Coronary artery (tissue), 2 donors: ENCODE results near the gene ZNF503.

Experiments
- DNase-seq: peaks from one replicate; pipeline ENCODE4 v3.0.0-alpha.2; 2017; ENCODE audit warnings: low spot score
- H3K27ac ChIP-seq, 2 donors: fragments of 200-600 bp; sonication (generic); one replicate each; pipeline ENCODE4 v1.5.1; 2016 to 2019
- H3K4me3 ChIP-seq: fragments of 200-600 bp; sonication (generic); 2 replicates; pipeline ENCODE4 v1.5.1; 2016; ENCODE audit warnings: mild to moderate bottlenecking, moderate library complexity
- TF ChIP-seq, protein P1 (sequence below): fragments of 200-600 bp; sonication (generic); IDR thresholded peaks from one replicate; pipeline ENCODE4 v1.5.1; 2019; ENCODE audit warnings: antibody characterized with exemption

ZNF503 gene

DNA sequence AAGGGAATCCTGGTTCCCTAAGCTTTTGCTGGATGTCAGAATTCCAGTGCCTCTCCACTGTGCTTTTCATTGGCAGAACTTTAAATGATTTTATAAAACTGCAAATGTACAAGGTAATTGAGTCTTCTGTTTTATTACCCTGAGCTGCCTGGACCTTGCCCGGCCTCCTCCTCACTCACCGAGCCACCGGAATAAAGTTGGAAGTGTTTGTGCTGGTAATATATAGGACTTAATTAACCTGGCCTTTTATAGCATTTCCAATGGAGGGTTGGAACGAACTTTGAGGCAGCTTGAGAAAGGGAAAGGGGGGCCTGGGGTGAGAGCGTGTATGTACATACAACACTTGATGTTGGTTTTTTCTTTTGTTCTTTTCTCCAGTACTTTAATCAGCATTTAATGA is 43.4 kb downstream of the ZNF503 start:
- no peak overlapping the region for H3K27ac ChIP-seq
- no peak overlapping the region for H3K4me3 ChIP-seq
- no peak for DNase-seq
- TF ChIP-seq, protein P1, sequence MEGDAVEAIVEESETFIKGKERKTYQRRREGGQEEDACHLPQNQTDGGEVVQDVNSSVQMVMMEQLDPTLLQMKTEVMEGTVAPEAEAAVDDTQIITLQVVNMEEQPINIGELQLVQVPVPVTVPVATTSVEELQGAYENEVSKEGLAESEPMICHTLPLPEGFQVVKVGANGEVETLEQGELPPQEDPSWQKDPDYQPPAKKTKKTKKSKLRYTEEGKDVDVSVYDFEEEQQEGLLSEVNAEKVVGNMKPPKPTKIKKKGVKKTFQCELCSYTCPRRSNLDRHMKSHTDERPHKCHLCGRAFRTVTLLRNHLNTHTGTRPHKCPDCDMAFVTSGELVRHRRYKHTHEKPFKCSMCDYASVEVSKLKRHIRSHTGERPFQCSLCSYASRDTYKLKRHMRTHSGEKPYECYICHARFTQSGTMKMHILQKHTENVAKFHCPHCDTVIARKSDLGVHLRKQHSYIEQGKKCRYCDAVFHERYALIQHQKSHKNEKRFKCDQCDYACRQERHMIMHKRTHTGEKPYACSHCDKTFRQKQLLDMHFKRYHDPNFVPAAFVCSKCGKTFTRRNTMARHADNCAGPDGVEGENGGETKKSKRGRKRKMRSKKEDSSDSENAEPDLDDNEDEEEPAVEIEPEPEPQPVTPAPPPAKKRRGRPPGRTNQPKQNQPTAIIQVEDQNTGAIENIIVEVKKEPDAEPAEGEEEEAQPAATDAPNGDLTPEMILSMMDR = no peak

- no peak overlapping the region for H3K27ac ChIP-seq
- H3K4me3 ChIP-seq = no peak overlapping the region
- no peak for DNase-seq
- TF ChIP-seq, protein P1 = no peak
Observed at GRCh38 chr10:75357500-75357899, 44.1 kb downstream of the ZNF503 start.

GRCh38 chr10:75356484-75356883 is 45.1 kb downstream of the ZNF503 start:
- TF ChIP-seq, protein P1 = no peak
- Histone ChIP-seq H3K4me3 (no peak overlapping the region), H3K27ac (no peak overlapping the region)
- peak; percentile 5 for DNase-seq

DNA sequence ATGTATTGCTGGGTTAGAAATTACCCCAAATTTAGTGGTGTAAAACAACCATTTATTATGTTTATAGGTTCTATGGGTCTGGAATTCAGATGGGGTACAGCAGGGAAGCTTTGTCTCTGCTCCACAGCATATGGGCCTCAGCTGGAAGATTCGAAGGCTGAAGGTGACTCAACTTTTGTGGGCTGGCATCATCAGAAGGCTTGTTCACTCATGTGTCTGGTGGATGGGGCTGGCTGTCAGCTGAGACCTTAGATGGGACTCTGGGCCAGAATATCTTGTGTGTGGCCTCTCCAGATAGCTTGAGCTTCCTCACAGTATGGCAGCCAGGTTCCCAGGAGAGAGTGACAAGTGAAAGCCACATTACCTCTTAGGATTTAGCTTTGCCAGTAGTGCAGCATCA is 45.9 kb downstream of the ZNF503 start:
- TF ChIP-seq, protein P1 = no peak
- DNase-seq = peak; percentile 28
- Histone ChIP-seq H3K27ac (no peak overlapping the region), H3K4me3 (no peak overlapping the region)

- DNase-seq = peak; percentile 40
- TF ChIP-seq, protein P1 = no peak
- no peak overlapping the region for H3K4me3 ChIP-seq
- no peak overlapping the region for H3K27ac ChIP-seq
Observed at GRCh38 chr10:75353183-75353582, 48.4 kb downstream of the ZNF503 start.

GRCh38 chr10:75352650-75353049 is 48.9 kb downstream of the ZNF503 start:
- TF ChIP-seq, protein P1 = no peak

DNA sequence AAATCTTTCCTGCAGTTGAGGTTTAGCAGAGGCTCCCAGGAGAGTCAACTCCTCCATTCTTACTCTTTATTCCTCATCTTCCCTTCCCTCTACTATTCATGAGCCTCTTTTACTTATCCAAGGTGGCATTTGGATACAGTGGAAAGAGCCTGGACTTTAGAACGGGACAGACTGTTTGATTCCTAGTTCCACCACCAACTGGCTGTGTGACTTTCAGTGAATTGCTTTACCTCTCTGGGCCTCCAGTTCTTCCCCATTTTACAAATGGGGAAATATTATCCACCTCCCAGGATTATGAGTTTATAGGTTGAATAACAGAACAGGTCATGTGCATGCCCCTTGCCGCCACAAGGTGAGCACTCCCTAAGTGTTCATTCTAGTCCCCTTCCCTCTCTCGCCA is 49.9 kb downstream of the ZNF503 start:
- no peak overlapping the region for H3K4me3 ChIP-seq
- H3K27ac ChIP-seq = no peak overlapping the region
- TF ChIP-seq, protein P1 = no peak
- no peak for DNase-seq

More at GRCh38 chr10:75352650-75353049, 48.9 kb downstream of the ZNF503 start:
- no peak for DNase-seq
- Histone ChIP-seq H3K4me3 (no peak overlapping the region), H3K27ac (no peak overlapping the region)
